Panc1 (cell line): Measurements from ENCODE around the gene TMEM201.

Experiments
- POLR2AphosphoS5 ChIP-seq: IDR thresholded peaks from 2 replicates; pipeline ENCODE4 v1.6.1; 2012; ENCODE audit warnings: mild to moderate bottlenecking, low read depth, low read length, moderate library complexity
- TF ChIP-seq, protein P1 (sequence below): fragments of 450-650 bp; IDR thresholded peaks from 2 replicates; pipeline ENCODE4 v1.5.1; 2017; ENCODE audit warnings: mild to moderate bottlenecking

DNA sequence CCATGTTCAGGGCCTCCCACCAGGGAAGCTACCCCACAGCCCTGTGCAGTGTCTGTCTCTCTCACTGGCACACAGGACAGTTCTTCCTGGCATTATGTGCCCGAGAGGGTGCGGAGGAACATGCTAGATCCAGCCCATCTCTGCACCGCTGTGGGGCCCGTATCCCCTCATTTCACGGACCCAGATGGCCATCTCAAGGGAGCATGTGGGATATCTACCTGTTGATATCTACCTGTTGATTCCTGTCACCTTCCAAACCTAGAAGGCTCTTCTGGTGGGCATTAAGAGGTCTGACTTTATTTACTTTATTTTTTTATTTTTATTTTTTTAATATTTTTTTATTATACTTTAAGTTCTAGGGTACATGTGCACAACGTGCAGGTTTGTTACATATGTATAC, 74.5 kb downstream of the TMEM201 start:
- TF ChIP-seq, protein P1, sequence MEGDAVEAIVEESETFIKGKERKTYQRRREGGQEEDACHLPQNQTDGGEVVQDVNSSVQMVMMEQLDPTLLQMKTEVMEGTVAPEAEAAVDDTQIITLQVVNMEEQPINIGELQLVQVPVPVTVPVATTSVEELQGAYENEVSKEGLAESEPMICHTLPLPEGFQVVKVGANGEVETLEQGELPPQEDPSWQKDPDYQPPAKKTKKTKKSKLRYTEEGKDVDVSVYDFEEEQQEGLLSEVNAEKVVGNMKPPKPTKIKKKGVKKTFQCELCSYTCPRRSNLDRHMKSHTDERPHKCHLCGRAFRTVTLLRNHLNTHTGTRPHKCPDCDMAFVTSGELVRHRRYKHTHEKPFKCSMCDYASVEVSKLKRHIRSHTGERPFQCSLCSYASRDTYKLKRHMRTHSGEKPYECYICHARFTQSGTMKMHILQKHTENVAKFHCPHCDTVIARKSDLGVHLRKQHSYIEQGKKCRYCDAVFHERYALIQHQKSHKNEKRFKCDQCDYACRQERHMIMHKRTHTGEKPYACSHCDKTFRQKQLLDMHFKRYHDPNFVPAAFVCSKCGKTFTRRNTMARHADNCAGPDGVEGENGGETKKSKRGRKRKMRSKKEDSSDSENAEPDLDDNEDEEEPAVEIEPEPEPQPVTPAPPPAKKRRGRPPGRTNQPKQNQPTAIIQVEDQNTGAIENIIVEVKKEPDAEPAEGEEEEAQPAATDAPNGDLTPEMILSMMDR = no peak
- TF ChIP-seq POLR2AphosphoS5 = no peak
